GM12878 (cell line): ENCODE results near the gene SLC12A7.

ENCODE experiments used
- ZNF274 ChIP-seq: IDR thresholded peaks from one replicate; pipeline ENCODE4 v1.8.0; 2011; ENCODE audit not compliant: insufficient read length, insufficient read depth
- TF ChIP-seq, protein P1 (sequence below): IDR thresholded peaks from 2 replicates; pipeline ENCODE4 v1.6.1; 2012; ENCODE audit warnings: low read length, inconsistent platforms
- TF ChIP-seq, protein P2 (sequence below), 3 experiments: IDR thresholded peaks in 2 of 3; conservative IDR thresholded peaks in 1 of 3; 2 replicates each; pipeline ENCODE4 v1.5.1; 2011; ENCODE audit warnings: low read depth in 3 of 3, low read length in 3 of 3, mild to moderate bottlenecking in 3 of 3, control low read depth in 2 of 3, moderate library complexity in 2 of 3, inconsistent platforms in 1 of 3, mixed read lengths in 1 of 3; ENCODE audit not compliant: control insufficient read depth in 2 of 3, insufficient read depth in 1 of 3; ENCODE audit errors: extremely low read depth in 1 of 3

DNA sequence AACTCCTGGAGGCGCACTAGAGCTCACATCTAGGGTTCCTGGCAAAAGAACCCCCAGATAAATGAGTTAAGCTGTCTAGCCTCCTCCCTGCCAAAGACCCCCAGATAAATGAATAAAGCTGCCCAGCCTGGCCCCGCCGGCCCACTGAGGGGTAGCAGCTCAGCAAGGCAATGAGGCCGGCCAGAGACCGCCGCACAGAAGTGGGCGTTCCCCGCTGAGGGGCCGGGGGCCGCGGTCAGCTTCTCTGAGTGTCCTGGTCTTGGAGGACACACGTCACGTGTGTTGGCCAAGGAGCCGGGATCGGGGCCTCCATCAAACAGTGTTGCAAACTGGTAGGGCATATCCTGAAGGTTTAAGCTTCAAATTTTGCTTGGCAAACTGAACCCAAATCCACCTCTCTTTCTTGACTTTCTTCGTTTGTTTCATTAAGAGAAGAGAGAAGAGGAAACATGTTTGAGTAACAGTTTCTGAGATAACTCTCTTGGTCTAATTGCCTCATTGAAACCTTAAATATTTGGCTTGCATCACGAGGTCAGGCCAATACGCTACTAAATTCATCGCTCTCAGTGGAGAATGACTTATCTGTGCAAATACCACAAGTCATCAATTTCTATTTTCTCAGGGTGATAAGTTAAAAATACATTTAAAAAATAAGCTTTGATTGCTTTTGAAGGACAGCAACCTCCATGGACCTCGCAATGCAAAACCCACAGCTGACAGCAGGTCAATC lies 11.7 kb upstream of the SLC12A7 start:
- TF ChIP-seq, protein P1, sequence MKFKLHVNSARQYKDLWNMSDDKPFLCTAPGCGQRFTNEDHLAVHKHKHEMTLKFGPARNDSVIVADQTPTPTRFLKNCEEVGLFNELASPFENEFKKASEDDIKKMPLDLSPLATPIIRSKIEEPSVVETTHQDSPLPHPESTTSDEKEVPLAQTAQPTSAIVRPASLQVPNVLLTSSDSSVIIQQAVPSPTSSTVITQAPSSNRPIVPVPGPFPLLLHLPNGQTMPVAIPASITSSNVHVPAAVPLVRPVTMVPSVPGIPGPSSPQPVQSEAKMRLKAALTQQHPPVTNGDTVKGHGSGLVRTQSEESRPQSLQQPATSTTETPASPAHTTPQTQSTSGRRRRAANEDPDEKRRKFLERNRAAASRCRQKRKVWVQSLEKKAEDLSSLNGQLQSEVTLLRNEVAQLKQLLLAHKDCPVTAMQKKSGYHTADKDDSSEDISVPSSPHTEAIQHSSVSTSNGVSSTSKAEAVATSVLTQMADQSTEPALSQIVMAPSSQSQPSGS: no peak
- TF ChIP-seq, protein P2, sequence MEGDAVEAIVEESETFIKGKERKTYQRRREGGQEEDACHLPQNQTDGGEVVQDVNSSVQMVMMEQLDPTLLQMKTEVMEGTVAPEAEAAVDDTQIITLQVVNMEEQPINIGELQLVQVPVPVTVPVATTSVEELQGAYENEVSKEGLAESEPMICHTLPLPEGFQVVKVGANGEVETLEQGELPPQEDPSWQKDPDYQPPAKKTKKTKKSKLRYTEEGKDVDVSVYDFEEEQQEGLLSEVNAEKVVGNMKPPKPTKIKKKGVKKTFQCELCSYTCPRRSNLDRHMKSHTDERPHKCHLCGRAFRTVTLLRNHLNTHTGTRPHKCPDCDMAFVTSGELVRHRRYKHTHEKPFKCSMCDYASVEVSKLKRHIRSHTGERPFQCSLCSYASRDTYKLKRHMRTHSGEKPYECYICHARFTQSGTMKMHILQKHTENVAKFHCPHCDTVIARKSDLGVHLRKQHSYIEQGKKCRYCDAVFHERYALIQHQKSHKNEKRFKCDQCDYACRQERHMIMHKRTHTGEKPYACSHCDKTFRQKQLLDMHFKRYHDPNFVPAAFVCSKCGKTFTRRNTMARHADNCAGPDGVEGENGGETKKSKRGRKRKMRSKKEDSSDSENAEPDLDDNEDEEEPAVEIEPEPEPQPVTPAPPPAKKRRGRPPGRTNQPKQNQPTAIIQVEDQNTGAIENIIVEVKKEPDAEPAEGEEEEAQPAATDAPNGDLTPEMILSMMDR (IDR thresholded peaks at IDR 0.05 in 2 of 3, conservative IDR thresholded peaks at IDR 0.05 in 1 of 3; ENCODE audit: control insufficient read depth in 2 of 3, extremely low read depth in 1 of 3, insufficient read depth in 1 of 3, low read depth in 3 of 3, low read length in 3 of 3): no peak
- no peak for TF ChIP-seq ZNF274
